Epithelial cell of proximal tubule (primary cell): Measurements from ENCODE around the gene MAPRE3. TPM values are rescaled to one million over a fixed set of nuclear protein-coding genes. Genes with fewer than 3 reads are reported as not detected.

Experiments used
- DNase-seq: peaks from one replicate; pipeline ENCODE4 v3.0.0-alpha.2; 2011; ENCODE audit warnings: low read depth
- H3K4me3 ChIP-seq: 2 replicates; pipeline ENCODE4 v1.5.1; 2011; ENCODE audit warnings: low read depth, mild to moderate bottlenecking, low read length
- CTCF ChIP-seq: conservative IDR thresholded peaks from 2 replicates; pipeline ENCODE4 v1.5.1; 2012; ENCODE audit warnings: low read depth, mild to moderate bottlenecking, low read length
- total RNA-seq: library from RNA; depleted of rRNA; stranded (reverse); fragments of >200 nt; gene quantifications from 2 replicates; pipeline ENCODE4 v1.2.3, GENCODE V29; 2015

The MAPRE3 gene
- total RNA-seq, 1 donor from 2014 or later: 1.6 TPM

- no peak for DNase-seq
- no peak overlapping the region for H3K4me3 ChIP-seq
- TF ChIP-seq CTCF: no peak
Measured at GRCh38 chr2:27019459-27019858, 49.0 kb downstream of the MAPRE3 start.

GRCh38 chr2:27019931-27020855, 49.8 kb downstream of the MAPRE3 start:
- no peak for DNase-seq

GRCh38 chr2:27021253-27022049, 51.0 kb downstream of the MAPRE3 start:
- no peak for DNase-seq
- no peak overlapping the region for H3K4me3 ChIP-seq
- TF ChIP-seq CTCF: no peak

More at GRCh38 chr2:27019931-27020855, 49.8 kb downstream of the MAPRE3 start:
- no peak overlapping the region for H3K4me3 ChIP-seq
- TF ChIP-seq CTCF: no peak

- TF ChIP-seq CTCF: no peak
- DNase-seq: no peak
- H3K4me3 ChIP-seq: no peak overlapping the region
Measured at GRCh38 chr2:27023740-27024139, 53.3 kb downstream of the MAPRE3 start.

- TF ChIP-seq CTCF: peak; percentile 16
- no peak for DNase-seq
- no peak overlapping the region for H3K4me3 ChIP-seq
Measured at GRCh38 chr2:27024188-27024587, 53.8 kb downstream of the MAPRE3 start.

- peak; percentile 3 for TF ChIP-seq CTCF
- no peak overlapping the region for H3K4me3 ChIP-seq
- no peak for DNase-seq
Measured at GRCh38 chr2:27024812-27025211, 54.4 kb downstream of the MAPRE3 start.
